NCI-H1694 treated with DMSO at 0.1 percent for 48 hours (cell line): ENCODE results near the gene NEMP2.
A peak's percentile ranks its signal among the peaks of the same experiment; 100 is the strongest.

ENCODE experiments used
- DNase-seq: peaks from one replicate; lab custom pipeline; 2025; lab: John Stamatoyannopoulos, UW

Gene NEMP2

DNA sequence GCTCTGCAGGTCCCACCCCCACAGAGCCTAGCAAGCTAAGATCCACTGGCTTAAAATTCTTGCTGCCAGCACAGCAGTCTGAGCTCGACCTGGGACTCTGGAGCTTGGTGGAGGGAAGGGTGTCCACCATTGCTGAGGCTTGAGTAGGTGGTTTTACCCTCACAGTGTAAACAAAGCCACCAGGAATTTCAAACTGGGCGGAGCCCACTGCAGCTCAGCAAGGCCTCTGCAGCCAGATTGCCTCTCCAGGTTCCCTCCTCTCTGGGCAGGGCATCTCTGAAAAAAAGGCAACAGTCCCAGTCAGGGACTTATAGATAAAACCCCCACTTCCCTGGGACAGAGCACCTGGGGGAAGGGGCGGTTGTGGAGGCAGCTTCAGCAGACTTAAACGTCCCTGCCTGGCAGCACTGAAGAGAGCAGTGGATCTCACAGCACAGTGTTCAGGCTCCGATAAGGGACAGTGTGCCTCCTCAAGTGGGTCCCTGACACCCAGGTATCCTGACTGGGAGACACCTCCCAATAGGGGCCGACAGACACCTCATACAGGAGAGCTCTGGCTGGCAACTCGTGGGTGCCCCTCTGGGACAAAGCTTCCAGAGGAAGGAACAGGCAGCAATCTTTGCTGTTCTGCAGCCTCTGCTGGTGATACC lies 20.0 kb upstream of the NEMP2 start:
- DNase-seq, result no peak

- DNase-seq, result no peak
These were observed 18.7 kb upstream of the NEMP2 start for GRCh38 chr2:190553254-190553653.

DNA sequence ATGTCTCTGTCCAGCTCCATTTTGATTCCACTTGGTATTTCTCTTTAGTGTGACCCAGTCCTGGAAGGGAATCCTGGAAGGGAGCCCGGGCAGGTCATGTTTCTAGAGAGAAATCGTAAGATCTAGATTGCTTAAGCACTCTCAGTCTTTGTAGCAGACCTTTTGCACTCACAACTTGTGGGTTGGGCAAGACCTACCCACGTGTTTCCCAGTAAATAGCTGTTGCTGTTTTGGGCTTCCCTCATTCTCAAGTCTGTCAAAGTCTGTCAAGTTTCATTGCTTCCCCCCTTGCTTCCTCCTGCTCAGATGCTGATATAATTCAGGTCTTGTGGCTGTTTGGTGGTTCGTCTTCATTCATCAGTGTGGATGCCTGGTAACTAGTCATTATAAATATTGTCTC lies 17.4 kb upstream of the NEMP2 start:
- no peak for DNase-seq

DNA sequence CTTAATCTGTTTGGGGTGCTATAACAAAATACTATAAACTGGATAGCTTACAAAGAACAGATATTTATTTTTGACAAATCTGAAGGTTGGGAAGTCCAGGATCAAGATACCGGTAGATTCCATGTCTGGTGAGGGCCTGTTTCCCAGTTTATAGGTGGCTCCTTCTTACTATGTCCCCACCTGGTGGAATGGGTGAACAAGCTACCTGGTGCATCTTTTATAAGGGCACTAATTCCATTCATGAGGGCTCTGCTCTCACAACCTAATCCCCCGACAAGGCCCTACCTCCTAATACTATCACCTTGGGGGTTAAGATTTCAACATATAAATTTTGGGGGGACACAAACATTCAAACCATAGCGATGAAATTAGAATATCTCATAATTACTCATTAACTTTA lies 15.6 kb upstream of the NEMP2 start:
- no peak for DNase-seq

- DNase-seq, result no peak
These were observed 13.4 kb upstream of the NEMP2 start for GRCh38 chr2:190547886-190548285.

GRCh38 chr2:190546734-190547133 lies 12.2 kb upstream of the NEMP2 start:
- DNase-seq, result no peak

GRCh38 chr2:190545555-190546385 lies 11.2 kb upstream of the NEMP2 start:
- no peak for DNase-seq

GRCh38 chr2:190545093-190545492 lies 10.6 kb upstream of the NEMP2 start:
- no peak for DNase-seq

GRCh38 chr2:190540048-190540447 lies 5.5 kb upstream of the NEMP2 start:
- DNase-seq, result no peak

DNA sequence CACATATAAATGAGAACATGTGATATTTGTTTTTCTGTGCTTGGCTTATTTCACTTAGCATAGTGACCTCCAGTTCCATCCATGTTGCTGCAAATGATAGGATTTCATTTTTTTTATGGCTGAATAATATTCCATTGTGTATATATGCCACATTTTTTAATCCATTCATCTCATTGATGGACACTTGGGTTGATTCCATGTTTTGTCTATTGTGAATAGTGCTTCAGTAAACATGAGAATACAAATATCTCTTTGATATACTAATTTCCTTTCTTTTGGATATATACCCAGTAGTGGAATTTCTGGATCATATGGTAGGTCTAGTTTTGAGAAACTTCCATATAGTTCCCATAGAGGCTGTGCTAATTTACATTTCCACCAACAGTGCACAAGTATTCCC lies 3.7 kb upstream of the NEMP2 start:
- no peak for DNase-seq

DNA sequence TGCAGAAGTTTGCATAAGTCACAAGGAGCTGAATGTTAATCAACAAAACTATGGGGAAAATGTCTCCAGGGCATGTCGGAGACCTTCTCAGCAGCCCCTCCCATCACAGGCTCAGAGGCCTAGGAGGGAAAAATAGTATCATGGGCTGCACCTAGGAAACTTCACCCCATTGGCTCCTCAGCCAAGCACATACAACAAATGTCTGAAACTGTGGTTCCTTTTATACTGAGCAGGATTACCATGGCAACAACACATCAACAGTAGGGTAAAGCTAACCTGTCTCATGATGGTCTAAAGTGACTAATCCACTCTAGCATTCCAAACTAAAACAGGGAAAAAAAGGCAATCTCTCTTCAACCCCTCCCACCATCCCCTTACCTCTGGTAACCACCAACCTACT lies 3.2 kb upstream of the NEMP2 start:
- DNase-seq, result no peak

GRCh38 chr2:190535586-190535985 lies 1.1 kb upstream of the NEMP2 start:
- DNase-seq, result no peak

GRCh38 chr2:190535121-190535439 lies 558 bp upstream of the NEMP2 start:
- peak; percentile 44 for DNase-seq

GRCh38 chr2:190533968-190534309 lies 583 bp downstream of the NEMP2 start:
- DNase-seq, result no peak

DNA sequence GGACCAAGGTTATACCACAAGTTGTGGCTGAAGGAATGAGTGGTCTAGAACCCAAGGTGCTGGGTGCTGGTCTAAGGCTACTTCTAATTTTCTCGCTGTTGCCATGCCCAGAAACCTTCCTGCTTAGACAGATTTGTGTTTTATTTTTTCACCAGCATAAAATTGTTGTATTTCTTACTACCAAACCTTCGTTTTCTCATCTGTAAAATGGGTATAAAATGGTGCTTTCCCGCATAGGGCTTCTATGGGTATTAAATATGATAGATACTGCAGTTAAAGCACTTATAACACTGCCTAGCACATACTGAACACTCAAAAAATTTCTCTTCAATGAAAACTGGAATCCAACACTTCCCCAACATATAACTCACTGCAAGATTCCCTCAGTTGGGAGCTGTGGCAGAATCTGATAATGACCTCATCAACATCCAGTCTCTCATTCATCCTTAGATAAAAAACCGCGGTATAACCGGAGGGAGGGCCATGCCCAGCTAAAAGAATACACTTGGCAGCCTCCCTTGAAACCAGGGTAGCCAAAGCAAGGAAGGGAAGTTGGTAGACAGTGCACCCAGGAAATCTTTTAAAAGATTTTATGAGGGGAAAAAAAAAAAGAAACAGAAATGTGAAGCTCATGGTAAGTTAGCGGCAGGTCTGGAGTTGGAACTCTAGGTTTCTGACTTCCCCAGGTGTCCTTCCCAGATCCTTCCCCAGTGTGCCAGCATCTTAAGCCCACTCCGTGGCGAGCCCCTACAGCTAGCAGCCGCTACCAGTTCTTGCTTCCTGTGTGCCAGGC lies 1.2 kb downstream of the NEMP2 start:
- no peak for DNase-seq

GRCh38 chr2:190532581-190532980 lies 1.9 kb downstream of the NEMP2 start:
- DNase-seq, result no peak

GRCh38 chr2:190530248-190530900 lies 4.1 kb downstream of the NEMP2 start:
- DNase-seq, result no peak

DNA sequence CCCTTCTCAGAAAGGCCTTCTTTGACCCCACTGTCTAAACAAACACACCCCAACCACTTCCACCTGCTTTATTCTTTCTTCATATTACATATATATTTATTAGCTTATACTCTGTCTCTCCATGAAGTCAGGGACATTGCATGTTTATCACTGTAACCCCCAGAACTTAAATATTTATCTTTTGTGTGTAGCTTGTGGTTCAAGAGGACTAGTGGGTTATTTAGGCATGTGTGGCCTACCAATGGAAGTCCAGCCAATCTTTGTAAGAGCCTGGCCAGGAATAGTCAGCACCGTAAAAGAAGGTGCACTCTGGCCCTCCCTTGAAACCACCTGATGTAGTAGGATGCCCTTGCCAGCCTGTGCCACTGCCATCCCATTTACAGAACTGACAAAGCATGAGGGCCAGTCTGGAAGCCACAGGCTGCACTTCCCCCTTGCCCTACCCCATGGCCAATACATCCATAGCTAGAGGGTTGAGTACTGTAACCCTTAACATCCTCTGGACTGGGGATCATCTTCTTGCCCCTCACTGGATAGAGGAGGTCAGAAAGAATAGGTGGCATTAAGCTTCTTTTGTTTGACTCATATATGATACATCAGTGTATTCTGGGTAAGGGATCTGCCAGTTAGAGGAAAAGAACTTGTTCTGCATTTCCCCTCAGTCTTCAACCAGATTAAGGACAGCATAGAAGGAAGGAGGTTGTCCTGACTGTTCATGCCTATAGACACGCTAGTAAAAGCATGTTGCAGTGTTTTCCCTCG lies 4.9 kb downstream of the NEMP2 start:
- DNase-seq, result no peak

DNA sequence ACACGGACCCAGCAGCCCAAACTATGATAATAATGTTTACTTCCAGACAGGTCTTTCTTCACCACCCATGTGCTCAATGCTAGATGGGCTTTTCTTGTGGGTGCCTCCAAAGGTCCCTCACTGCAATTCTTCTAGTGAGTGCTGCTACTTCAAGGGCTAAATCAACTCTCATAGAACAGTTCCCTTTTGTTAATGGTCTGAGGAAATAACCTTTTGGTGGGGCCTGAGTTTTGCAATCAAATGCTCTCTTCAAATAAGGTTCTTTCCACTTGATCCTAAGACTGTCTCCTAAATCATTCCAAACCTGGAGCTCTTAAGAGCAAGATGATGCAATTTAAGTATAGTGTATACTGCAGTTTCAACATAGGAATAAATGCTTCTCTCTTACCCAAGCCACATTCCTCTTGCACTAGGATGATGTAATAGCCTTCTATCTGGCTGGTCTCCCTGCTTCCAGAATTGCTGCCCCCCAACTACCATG lies 6.0 kb downstream of the NEMP2 start:
- DNase-seq, result no peak

DNA sequence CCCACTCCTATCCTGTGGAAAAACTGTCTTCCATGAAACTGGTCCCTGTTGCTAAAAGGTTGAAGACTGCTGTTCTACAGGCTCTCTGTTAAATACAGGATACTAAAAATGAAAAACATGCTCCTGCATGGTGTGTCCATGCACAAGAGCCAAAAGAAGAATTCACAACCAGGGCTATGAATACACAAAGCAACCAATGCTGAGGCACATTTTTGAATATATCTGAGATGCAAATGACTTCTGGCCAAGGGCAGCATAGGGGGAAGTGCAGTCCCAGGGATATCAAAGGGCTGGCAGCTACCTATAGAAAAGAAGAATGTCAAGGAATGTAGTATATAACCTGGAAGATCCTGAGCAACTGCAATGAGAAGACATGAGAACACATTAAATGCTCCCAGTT lies 6.6 kb downstream of the NEMP2 start:
- DNase-seq, result no peak

GRCh38 chr2:190527214-190527613 lies 7.3 kb downstream of the NEMP2 start:
- no peak for DNase-seq
